Skin of body (tissue), 2 donors: ENCODE measurements around the gene HUWE1. TPM values are rescaled to one million over a fixed set of nuclear protein-coding genes. Genes with fewer than 3 reads are reported as not detected.
"Not testable (repeated sequence)": the region's sequence is repeated elsewhere in the genome, so short reads cannot be mapped to it uniquely, and the experiment has no call there.

Experiments used
- DNase-seq: peaks from one replicate; lab custom pipeline; 2025; lab: John Stamatoyannopoulos, UW
- total RNA-seq: library from RNA; depleted of rRNA; stranded (reverse); fragments of >200 nt; gene quantifications from one replicate; pipeline ENCODE4 v1.2.3, GENCODE V29; 2014

HUWE1 gene, protein sequence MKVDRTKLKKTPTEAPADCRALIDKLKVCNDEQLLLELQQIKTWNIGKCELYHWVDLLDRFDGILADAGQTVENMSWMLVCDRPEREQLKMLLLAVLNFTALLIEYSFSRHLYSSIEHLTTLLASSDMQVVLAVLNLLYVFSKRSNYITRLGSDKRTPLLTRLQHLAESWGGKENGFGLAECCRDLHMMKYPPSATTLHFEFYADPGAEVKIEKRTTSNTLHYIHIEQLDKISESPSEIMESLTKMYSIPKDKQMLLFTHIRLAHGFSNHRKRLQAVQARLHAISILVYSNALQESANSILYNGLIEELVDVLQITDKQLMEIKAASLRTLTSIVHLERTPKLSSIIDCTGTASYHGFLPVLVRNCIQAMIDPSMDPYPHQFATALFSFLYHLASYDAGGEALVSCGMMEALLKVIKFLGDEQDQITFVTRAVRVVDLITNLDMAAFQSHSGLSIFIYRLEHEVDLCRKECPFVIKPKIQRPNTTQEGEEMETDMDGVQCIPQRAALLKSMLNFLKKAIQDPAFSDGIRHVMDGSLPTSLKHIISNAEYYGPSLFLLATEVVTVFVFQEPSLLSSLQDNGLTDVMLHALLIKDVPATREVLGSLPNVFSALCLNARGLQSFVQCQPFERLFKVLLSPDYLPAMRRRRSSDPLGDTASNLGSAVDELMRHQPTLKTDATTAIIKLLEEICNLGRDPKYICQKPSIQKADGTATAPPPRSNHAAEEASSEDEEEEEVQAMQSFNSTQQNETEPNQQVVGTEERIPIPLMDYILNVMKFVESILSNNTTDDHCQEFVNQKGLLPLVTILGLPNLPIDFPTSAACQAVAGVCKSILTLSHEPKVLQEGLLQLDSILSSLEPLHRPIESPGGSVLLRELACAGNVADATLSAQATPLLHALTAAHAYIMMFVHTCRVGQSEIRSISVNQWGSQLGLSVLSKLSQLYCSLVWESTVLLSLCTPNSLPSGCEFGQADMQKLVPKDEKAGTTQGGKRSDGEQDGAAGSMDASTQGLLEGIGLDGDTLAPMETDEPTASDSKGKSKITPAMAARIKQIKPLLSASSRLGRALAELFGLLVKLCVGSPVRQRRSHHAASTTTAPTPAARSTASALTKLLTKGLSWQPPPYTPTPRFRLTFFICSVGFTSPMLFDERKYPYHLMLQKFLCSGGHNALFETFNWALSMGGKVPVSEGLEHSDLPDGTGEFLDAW (N-terminal part only)
- total RNA-seq, result 90.4 TPM

GRCh38 chrX:53686151-53686885 is at the start of gene HUWE1:
Gene HUWE1 (minus strand): TSS chrX:53686719. CDS start chrX:53654107, 32,612 bp downstream.
- peak; percentile 36 for DNase-seq

DNA sequence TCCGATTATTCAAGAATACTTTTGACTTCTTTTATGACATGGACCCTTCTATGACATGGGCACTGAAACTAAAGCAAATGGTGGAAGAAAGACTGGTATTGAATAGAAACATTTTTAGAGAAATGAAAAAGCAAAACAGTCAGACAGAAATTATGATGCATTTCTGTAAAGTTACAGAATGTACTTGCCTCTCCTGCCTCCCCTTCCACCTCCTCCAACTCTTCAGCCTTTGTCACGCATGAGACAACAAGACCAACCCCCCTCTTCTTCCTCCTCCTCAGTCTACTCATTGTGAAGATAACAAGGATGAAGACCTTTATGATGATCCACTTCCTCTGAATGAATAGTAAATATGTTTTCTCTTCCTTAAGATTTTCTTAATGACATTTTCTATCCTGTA is 46.3 kb upstream of the HUWE1 start:
- no peak for DNase-seq

GRCh38 chrX:53729751-53730150 is 43.2 kb upstream of the HUWE1 start:
- no peak for DNase-seq

- no peak for DNase-seq
Observed at GRCh38 chrX:53728506-53728905, 42.0 kb upstream of the HUWE1 start.

GRCh38 chrX:53724872-53725271 is 38.4 kb upstream of the HUWE1 start:
- DNase-seq, result no peak

DNA sequence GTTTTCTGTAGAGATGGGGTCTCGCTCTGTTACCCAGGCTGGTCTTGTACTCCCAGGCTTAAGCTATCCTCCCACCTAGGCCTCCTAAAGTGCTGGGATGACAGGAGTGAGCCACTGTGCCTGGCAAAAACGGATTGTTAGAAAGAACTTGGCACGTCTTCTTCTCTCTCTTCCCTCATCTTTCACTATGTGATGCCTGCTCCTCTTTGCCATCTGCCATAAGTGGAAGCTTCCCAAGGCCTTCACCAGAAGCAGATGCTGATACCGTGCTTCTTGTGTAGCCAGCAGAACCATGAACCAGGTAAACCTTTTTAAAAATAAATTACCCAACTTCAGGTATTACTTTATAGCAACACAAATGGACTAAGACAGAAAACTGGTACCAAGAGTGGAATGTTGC is 36.9 kb upstream of the HUWE1 start:
- no peak for DNase-seq

DNA sequence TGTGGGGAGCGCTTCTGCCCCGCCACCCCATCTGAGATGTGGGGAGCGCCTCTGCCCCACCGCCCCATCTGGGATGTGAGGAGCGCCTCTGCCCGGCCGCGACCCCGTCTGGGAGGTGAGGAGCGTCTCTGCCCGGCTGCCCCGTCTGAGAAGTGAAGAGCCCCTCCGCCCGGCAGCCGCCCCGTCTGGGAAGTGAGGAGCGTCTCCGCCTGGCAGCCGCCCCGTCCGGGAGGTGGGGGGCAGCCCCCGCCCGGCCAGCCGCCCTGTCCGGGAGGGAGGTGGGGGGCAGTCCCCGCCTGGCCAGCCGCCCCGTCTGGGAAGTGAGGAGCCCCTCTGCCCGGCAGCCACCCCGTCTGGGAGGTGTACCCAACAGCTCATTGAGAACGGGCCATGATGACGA is 35.1 kb upstream of the HUWE1 start:
- not testable (repeated sequence) for DNase-seq

DNA sequence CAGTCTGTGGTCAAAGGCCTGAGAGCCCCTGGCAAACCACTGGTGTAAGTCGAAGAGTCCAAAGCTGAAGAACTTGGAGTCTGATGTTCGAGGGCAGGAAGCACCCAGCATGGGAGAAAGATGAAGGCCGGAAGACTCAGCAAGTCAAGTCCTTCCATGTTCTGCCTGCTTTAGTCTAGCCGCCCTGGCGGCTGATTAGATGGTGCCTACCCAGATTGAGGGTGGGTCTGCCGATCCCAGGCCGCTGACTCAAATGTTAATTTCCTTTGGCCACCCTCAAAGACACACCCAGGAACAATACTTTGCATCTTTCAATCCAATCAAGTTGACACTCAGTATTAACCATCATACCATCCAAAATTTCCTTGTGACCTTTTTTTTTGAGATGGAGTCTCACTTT is 33.1 kb upstream of the HUWE1 start:
- DNase-seq, result not testable (repeated sequence)

DNA sequence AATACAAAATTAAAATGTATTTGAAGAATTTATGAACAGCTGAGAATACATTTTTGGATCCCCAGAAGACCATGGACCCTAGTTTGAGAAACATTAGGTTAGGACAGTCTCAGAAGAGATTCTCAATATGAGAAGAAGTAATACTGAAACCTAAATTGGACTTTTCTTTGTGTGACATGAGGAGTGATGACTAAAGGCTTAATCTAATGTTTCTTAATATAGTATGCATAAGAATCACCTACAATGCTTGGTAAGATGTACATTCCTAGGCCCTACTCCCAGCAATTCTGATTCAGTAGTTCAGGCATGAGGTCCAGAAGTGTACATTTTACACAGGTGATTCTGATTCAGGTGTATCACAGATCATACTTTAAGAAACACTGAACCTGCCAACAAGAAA is 31.6 kb upstream of the HUWE1 start:
- DNase-seq, result no peak

GRCh38 chrX:53717205-53717604 is 30.7 kb upstream of the HUWE1 start:
- no peak for DNase-seq

GRCh38 chrX:53716328-53717088 is 30.0 kb upstream of the HUWE1 start:
- no peak for DNase-seq

- no peak for DNase-seq
Observed at GRCh38 chrX:53715346-53715924, 28.9 kb upstream of the HUWE1 start.

GRCh38 chrX:53714580-53715345 is 28.2 kb upstream of the HUWE1 start:
- DNase-seq, result no peak

DNA sequence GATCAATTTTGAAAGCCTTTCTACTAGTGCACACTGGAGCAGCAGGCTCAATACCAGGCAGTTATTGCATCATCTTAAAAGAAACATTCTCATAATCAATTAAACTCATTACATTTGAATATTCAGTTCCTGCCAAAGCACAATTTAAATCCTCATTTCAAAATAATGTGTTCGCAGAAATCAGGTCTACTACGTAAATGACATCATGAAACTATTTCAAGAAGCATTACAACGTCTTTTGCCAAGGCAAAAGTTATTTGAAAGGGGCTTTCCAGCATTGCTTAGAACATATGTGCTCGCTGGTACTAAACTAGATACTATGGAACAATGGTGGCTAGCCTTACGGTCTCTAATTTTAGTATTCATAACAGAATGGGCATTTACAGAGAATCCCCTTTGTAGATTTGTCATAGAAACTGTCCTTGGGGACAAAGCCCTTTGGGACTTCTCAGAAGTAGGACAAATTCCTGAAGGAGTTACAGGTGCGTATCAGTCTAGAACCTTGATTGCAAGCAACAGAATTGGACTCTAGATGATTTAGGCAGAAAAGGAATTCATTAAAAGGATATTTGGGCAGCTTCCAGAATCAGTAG is 27.6 kb upstream of the HUWE1 start:
- no peak for DNase-seq

DNA sequence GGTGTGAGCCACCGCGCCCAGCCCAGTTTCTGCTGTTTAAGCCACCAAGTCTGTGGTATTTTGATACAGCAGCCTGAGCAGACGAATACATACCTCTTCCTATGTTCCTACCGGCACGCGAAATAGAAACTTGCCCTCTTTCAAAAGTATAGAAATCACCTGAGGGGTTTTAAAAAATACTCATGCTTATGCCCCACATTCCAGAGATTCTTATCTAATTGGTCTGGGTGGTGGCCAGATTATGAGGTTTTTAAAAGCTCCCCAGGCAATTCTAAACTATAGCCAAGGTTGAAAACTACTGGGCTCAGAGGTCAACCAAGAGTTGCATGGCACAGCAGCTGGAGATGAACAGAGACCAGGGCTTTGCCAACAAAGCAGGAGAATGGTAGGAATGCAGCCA is 24.9 kb upstream of the HUWE1 start:
- no peak for DNase-seq

- DNase-seq, result no peak
Observed at GRCh38 chrX:53704854-53705253, 18.3 kb upstream of the HUWE1 start.

GRCh38 chrX:53704294-53704693 is 17.8 kb upstream of the HUWE1 start:
- DNase-seq, result no peak

DNA sequence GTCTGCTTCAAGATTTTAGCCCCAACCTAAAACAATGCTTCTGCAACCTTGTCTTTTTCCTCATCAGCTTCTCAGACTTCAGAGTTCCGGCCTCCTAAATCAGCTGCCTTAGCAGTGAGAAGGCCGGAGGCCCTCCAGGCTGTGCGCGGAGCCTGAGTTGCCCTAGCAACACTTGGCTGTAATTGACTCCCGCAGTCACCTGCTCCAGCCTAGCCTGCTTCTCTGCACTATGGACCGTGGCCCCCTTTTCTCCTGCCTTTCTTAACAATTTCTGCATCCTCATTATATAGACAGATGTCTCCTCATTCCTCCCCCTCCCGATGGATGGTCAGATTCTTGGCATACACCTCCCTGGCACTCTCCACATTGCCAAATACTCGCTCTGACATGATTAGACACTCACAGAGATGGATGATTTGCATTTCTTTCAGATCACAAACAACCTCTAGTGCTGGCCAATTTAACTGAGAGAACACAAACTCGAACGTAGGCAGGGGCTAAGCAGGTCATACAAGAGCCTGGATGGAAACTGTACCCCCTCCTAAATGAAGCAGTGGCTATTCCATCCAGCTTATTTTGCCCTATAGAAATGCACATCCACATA is 9.5 kb upstream of the HUWE1 start:
- no peak for DNase-seq
